Thyroid gland (tissue), 4 donors: ENCODE data around the gene OVCA2.

ENCODE experiments used
- POLR2A ChIP-seq, 2 donors: fragments of 450-650 bp; IDR thresholded peaks; one replicate each; pipeline ENCODE4 v1.6.1; 2017; ENCODE audit warnings: antibody characterized with exemption in 2 of 2, mild to moderate bottlenecking in 2 of 2, moderate library complexity in 1 of 2
- TF ChIP-seq, protein P1 (sequence below), 6 experiments: fragments of 200-600 bp in 3 of 6; fragments of 450-650 bp in 3 of 6; sonication (generic) in 3 of 6; IDR thresholded peaks; one replicate each; pipeline ENCODE4 v1.5.1; 2016 to 2019; ENCODE audit warnings: antibody characterized with exemption in 6 of 6, mild to moderate bottlenecking in 2 of 6, inconsistent platforms in 1 of 6, moderate library complexity in 1 of 6

DNA sequence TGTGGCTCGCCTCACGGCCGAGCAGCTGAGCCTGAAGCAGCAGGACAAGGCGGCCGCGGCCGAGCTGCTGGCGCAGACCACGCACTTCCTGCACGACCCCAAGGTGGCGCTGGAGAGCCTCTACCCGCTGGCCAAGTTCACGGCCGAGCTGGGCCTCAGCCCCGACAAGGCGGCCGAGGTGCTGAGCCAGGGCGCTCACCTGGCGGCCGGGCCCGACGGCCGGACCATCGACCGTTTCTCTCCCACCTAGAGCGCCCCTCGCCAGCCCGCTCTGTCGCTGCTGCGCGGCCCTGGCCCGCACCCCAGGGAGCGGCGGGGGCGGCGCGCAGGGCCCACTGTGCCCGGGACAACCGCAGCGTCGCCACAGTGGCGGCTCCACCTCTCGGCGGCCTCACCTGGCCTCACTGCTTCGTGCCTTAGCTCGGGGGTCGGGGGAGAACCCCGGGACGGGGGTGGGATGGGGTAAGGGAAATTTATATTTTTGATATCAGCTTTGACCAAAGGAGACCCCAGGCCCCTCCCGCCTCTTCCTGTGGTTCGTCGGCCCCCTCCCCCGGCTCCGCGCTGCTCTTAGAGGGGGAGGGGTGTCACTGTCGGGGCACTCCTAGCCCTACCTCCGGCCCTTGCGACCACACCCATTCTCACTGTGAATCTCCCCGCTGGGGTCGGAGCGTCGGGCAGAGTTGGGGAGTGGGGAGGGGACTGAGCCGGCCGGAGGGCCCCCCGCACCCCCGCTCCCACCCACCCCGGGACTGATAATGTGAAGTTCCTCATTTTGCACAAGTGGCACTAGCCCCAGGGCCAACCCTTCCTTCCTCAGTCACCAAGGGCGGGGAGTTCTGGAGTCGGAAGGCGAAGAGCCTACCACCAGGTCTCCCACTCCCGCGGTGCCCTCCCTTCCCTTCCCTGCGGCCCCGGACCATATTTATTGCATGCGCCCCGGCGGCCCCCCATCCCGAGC lies 17.0 kb downstream of the OVCA2 start:
- TF ChIP-seq, protein P1, sequence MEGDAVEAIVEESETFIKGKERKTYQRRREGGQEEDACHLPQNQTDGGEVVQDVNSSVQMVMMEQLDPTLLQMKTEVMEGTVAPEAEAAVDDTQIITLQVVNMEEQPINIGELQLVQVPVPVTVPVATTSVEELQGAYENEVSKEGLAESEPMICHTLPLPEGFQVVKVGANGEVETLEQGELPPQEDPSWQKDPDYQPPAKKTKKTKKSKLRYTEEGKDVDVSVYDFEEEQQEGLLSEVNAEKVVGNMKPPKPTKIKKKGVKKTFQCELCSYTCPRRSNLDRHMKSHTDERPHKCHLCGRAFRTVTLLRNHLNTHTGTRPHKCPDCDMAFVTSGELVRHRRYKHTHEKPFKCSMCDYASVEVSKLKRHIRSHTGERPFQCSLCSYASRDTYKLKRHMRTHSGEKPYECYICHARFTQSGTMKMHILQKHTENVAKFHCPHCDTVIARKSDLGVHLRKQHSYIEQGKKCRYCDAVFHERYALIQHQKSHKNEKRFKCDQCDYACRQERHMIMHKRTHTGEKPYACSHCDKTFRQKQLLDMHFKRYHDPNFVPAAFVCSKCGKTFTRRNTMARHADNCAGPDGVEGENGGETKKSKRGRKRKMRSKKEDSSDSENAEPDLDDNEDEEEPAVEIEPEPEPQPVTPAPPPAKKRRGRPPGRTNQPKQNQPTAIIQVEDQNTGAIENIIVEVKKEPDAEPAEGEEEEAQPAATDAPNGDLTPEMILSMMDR (IDR thresholded peaks at IDR 0.05): peak; percentile 17 to 62 (median 56)
- TF ChIP-seq POLR2A (IDR thresholded peaks at IDR 0.05): no peak
